HG03060 (cell line): ENCODE data around the gene NUMA1.

Experiments
- ATAC-seq: cut with Tn5 transposase; IDR thresholded peaks from one replicate; pipeline ENCODE4 v1.9.1; 2021; ENCODE audit warnings: low read depth, moderate number of reproducible peaks; ENCODE audit not compliant: unreplicated experiment

Gene NUMA1

DNA sequence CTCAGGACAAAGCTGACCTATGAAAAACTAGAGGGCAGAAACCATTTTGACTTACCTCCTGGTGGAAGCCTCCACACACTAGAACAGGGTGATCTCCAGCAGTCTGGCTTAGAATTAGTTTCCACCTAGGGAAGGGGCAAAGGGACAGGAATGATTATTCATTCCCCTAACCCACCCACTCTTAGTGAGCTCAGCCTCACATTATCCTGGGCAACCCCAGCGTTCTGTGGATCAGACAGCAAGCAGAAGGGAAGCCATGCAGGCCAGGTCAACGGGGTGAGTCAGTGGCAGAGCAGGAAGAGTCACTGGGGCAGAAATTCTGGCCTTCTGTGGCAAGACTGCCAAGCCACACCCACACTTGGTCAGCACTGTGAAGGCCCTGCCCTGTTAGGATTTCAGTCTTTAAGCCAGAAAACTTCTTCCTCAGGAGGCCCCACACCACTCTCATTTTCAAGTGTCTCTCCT lies 10.5 kb downstream of the NUMA1 start:
- no peak for ATAC-seq

DNA sequence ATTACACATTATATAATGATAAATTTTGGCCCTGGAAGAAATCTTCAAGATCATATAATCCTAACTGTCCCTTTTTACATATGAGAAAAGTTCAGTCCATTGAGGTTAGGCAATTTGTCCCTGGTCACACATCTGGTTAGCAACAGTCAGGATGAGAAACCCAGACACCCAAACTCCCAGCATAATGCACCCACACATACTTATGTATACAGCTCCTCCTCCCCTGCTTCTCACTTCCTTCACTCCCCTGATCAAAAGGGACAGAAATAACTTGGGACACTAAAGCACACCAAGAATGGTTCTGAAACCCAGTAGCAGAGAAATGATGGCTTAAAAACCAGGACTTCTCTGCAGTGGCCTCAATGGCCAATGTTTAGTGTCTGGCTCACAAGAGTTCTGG lies 11.1 kb downstream of the NUMA1 start:
- no peak for ATAC-seq

DNA sequence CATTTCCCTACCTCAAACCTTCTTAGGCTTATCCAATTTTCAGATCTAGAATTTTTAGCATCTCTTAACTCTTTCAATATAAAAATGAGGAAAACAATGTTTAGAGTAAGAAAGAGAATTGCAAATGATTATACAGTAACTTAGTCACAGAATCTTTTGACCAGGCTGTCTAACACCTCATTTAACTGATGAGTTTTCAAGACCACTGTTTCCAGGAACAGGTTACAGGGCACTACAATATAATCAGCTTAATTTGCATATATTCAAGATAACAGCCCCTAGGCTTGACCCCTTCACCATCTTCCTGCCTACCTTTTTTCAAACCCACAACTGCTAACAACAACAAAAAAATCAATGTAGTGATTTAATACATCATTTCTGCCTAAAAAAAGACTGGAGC lies 12.7 kb downstream of the NUMA1 start:
- ATAC-seq = no peak

DNA sequence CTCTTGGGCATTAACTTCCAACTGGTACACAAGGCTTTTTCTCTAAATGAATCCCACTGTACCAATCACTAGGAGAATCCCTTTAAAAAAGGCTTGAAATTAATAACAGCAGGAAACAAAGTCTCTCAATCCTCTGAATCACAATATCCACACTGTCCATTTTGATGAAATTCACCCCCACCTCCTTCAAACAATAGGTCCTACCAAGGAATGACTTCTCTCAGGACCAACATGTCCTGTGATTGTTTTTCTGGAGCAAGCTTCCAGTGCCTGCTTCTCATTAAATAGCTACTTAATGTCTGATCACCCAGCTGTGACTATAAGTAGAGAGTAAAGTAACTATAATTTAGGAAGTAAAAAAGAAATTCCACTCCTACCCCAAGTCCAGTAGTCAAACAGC lies 13.1 kb downstream of the NUMA1 start:
- no peak for ATAC-seq

DNA sequence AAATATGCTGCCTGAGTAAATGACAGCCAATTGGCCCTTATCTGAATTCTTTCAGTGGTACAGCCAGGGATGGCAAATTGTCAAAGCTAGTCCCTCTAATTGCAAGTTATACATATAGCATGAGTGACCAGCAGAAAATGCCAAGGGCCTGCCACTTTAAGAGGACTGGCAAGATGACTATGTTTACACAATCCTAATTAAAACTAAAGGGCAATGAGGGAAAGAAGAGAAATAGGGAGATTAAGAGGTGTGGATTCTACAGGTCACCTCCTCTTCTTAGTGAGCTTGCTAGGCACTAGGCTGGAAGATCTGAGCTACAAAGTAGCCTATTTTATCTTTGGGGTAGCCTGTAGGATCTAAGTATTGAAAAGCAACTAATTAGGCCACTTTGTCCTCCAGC lies 13.5 kb downstream of the NUMA1 start:
- no peak for ATAC-seq

DNA sequence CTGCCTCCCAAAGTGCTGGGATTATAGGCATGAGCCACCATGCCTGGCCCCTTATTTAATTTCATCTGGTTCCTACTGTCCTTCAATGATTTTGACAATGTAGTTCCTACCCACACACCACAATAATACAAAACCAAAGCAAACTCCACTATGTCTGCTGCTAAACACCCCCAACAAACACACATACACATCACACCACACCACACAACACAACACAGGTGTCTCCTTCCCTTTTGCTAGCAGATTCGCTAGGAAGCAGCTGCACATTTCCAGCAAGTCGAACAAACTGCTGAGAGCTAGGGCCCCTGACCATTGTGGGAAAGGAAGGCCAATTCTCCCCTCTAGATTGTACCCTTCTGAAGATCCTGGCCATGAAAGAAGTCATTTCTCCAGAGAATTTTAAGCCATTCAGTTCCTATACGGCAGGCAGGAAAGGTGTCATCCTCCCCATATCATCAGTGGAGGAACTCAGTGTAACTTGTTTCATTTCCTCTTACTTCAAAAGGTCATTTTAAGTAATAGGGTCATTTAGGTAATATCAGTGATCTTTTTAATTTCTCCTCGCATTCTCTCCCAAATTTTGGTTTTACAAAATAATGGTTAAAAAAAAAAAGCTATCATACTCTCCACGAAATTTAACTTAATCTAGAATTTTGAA lies 18.5 kb downstream of the NUMA1 start:
- no peak for ATAC-seq

DNA sequence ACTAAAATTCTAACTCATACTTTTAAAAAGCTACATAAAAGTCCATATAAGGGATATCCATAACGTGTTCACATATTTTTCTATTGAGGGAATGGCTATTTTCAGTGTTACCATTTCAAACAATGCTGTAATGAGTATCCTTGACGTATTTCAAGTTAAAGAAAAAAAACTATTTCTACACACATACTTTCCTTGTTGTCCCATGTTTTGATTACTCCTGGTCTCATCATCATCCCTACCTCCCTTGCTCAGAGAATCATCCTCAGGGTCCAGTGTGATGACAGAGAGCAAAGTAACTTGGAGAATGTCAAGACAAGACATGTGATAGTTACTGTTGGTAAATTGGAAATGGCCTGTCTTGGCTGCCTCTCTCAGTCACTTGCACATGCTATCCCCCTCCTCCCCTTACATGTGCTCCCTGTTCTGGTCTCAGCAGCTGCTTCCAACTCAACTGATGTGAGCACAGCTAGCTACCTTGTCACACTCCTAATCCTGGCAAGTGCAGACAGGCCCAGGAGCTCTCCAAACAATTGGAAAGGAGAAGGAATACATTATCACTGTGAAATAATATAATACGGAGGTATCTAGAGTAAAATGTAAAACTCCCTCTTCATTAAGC lies 21.8 kb downstream of the NUMA1 start:
- no peak for ATAC-seq

DNA sequence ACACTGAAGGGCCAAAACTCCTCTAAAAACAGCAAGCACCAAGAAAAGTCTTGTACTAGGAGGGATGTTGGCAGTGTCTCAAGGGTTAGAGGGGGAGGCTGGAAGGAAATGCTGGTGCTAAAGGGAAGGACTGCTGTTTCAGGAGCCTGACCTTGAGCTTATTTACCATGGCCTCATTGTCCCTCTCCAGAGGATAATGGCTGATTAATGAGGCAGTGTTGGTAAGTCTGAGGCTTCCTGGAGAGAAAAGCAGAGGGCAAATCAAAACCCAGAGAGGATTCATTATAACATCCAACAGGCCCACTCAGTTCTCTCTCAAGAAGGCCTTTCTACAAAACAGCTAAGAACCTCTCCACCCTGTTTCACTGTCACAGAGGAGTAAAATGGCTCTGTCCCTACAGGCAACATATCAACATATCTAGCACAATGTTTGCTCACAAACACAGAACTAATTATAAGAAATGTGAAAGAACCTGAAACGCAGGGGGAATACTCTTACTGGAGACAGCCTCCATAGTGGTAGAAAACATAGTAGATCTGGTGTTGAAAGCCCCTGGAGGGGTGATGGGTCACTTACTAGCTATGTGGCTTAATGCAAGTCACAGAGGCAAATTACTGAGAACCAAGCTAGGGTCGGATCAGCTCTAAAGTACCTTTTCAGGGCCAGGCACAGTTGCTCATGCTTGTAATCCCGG lies 31.4 kb downstream of the NUMA1 start:
- no peak for ATAC-seq

DNA sequence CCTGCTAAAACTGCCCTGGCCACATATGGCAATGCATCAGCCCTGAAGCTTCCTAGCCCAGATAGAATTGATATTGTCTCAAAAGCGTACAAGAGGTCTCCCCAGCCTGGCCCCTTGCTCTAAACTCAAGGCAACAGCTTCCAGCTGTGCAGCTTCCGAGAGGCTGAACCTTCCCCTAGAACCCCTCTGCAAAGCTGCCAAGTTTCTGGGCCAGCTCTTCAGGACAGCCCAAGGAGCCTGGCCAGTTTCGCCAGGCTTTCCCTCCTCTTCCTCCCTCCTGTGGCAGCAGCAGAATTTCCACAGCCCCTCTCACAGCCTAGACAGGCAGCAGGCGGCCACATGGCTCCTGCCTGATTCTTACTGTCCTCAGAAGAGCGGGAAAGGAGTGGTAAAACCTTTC lies 34.5 kb downstream of the NUMA1 start:
- no peak for ATAC-seq

DNA sequence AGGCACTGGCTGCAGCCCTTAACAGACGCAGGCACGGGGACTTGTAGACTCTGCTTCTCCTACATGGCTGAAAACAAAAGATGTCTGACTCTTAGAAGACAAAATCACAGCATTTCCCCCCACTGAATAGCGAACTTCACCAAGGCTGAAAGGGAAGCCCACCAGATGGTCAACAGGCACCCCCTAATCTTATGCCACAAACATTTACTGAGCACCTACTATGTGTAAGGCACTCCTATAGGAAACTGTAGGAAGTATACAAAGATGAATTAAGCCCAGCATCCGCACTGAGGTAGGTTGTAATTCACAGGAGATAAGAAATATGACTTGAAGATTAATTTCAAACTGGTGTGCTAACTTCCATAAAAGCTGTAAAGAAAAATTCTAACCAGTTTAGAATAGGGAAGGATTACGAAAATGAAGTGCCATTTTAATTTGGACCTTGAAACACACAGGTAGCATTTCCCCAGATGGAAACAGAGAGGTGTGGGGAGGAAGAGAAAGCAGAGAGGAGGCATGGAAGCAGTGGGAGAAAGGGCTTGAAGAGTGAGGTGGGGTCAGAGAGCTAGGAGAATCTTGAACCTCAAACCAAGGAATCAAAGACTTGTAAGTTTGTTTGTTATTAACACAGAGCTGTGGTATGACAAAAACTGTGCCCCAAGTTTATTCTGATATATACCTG lies 38.1 kb downstream of the NUMA1 start:
- ATAC-seq = no peak

DNA sequence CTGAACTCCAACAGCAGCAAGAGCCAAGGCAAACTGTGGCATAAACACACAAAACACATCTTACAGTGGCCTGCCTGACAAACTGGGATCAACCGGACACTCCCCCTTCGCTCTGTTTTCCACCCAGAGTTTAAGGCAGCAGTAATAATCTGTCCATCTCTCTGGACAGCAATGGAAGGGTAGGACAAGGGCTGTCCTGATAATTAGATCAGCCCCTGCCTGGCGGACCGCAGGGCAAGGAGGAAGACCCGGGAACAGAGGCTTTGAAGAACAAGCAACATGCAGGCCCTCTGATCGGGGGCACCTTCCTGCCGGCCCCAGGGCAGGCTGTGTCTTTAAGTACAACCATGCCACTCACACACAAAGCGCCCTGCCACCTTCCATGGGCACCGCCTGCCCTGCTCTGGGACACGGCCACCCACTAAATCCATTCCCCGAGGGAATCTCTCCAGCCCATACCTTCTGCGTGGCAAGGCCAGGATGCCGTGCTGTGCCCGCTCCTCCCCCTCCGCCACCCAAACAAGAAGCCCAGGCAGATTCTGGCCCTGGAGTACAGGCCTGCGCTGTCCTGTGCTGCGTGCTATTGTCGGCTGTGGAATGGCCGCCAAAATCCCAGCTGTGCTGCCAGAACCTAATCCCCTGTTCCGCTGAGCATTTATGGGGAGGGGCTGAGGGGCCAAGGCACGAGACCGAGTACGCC lies 38.8 kb downstream of the NUMA1 start:
- ATAC-seq = no peak

DNA sequence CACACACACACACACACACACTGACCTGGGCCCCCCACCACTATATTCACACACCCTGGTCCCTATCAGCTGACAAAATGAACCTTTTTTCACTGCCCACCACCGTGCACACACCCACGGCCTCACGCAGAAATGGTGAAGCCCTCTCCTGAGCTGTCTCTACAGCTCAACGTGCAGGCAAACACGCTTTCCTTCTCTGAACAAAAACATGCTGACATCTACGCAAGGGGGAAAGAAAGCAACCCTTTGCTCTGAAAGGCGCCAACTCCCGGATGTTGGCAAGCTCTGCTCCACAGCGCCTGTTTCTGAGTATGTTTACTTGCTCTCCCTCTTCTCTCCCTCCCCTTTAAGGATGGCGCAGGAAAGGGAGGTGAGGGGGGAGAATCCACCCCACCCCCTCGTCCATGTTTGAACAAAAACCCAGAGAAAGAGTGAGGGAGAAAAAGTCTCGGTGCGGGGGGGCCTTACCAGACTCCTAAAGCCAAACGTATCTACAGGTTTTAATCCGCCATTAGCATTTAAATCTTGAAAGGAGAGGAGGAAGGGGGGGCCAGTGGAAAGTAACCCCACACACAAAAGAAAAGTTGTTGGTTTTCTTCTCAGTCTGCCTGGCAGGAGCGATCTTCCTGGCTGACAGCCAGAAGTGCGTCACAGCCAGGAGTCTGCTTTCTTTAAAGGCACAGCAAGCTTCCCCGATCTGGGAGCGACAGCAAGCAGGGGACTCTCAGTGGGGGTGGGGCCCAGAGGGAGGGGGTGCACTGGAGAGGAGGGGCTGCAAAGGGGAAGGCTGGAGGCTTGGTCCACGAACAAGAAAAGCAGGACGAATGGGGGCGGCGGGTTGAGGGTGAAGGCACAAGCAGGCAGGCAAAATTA lies 39.6 kb downstream of the NUMA1 start:
- ATAC-seq = no peak

DNA sequence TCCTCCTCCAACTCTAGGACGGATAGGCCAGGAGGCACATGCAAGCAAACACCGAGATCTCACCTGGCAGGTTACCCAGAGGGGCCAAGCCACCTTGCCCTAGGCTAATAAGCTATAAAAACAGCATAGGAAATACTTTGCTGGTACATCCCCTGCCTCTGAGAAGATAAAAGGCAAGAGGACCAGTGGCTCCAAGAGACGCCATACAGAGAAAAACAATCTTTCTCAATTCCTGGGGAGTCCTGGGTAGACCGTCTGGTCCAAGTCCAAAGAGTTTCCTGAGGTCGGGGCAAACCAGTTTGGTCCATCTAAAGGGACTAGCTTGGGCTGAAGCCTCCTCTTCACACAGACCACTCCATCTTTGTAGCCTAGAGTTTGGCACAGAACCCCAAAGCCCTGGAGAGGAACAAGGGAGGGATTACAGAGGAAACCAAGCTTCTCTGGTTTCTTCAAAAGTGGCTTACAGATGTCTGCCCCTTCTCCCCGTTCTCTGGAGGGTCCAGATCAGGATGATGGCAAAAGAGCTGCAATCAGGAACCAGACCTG lies 40.4 kb downstream of the NUMA1 start:
- no peak for ATAC-seq

DNA sequence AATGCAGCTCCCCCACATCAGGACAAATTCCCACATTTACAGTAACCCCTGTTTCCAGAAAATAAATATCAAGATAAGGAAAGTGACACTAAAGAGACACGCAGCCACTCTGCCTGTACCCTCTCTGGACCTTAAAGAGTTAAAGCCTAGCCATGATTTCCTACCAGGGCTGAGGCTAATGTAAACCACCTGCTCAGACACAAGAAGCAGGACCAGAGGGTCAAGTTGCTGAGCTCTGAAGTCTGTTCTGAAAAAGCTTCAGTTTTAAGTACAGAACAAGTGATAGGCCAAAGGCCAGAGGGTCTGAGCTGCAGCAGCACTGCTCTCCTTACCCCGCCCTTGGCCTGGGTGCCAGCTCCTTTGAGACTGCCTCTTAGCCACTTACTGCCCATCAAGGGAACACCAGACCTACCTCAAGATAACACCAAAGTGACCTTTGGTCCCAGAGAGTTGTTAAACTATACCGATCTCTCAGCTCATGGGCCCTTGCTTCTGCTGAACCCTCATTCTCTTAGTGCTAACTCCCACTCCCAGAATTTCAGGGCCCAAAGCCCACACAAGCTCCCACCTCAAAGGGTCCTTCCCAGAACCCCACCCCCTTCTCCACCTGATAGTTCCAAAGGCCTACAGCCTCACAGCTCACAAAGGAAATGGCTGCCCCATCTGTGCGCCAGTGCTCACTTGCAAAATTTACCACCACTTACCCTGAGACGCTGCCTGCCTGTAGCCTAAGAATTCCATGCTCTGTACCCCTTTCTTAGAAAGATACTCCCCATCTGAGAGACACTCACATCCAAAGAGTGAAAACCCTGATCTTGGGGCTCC lies 41.1 kb downstream of the NUMA1 start:
- no peak for ATAC-seq

DNA sequence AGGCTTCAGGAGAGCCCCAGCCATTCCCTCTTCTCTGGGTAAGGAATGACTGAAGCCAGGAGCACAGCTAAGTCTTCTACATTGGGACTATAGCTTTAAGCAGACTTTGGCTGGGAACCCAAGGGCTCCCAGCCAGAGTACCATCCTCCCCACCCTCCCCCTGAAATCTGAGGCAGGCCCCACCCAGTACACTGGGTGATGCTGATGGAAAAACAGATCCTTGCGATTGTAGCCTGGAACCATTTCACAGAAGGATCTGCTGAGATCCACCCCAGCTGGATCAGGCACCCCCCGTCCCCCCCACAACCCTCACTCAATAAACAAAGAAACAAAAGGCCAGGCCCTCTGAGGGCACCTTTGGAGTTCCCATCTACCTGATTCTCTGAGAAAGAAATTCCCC lies 41.9 kb downstream of the NUMA1 start:
- no peak for ATAC-seq

DNA sequence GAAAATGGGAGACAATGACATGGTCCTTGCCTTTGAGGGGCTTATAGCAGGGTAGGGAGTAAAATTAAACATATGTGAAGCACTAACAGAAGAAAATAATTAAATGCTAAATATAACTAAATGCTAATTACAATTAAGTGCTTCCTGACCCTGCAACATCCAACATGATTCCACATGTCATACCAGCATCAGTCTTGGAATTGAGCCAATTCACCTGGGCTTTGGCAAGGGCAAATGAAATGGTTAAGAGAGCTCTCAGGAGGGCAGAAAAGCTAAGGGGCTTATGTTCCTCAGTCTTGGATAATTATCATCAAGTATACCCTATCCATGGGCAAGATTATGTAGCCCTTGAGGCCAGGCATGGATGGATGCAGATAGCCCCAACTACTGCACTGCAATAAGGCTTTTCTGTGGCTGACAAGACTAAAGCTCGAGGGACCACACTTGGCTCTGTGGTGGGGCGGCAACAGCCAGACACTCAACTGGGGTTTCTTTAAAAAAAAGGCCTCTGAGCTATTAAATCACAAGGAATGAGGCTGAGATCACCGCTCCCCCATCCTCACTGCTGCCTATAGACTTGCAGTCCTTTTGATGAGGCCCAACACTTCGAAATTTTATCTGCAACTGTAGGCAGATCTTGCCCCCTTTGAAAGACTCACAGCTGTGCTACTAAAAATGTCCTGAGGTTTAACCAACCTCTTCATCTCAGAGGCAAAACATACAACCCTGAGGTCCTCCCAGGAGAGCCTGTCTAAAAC lies 42.6 kb downstream of the NUMA1 start:
- ATAC-seq = no peak

DNA sequence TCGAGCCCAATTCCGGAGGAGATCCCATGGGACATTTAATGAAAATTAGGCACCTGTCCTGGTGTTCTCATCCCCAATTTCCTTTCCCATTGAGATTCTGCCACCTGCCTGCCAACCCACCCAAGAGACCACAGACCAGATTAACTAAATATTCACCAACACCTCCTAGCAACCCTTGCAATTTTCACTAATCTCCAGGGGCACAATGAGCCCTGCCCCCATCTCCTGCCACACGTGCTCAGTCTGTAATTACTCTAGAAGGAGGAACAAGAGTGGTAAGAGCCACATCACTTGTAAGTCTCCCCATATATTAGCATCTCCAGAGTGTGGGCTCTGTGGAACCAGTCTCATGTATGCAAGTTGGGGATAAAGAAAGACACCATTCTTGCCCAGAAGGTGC lies 43.7 kb downstream of the NUMA1 start:
- ATAC-seq = no peak

DNA sequence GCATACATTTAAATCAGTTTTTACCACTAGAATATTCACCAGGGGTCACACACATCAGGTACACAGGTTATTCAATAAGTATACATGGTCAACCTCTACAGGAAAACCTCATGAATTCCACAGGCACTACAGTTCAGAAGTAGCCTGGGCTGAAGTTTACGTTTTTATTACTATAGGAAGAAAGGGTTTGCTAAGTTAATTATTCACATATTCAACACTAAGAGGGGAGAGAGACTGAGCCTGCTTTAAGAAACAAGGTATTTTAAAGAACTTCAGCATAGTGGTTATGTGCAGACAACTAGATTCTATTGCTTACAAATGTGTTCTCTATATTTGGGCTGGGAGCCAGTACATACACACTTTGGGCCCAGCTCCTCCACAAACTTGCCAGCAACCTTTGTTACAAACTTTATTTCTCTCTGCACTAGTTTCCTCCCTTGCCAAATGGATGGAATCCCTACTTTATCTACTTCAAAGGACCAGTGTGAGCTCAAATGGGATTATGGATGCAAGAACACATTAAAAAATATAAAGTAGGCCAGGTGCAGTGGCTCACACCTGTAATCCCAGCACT lies 49.8 kb downstream of the NUMA1 start:
- no peak for ATAC-seq
